HEK293T (cell line): ENCODE measurements around the gene DUSP22.
A peak's percentile ranks its signal among the peaks of the same experiment; 100 is the strongest.

ENCODE experiments used
- CTCF ChIA-PET: fragments of 350-600 bp; formaldehyde crosslinking; extraction: SDS; loops from one replicate; lab custom pipeline; 2021; ENCODE audit warnings: antibody characterized with exemption, inconsistent platforms; lab: Yijun Ruan, JAX
- POLR2A ChIA-PET: fragments of 350-600 bp; formaldehyde crosslinking; extraction: SDS; loops from one replicate; lab custom pipeline; 2020; ENCODE audit warnings: antibody characterized with exemption, inconsistent platforms; lab: Yijun Ruan, JAX
- DNase-seq: peaks from one replicate; pipeline ENCODE4 v3.0.0; 2012; ENCODE audit warnings: mixed read lengths; ENCODE audit errors: extremely low spot score
- ARNT ChIP-seq: fragments of 450-650 bp; IDR thresholded peaks from 2 replicates; pipeline ENCODE4 v1.6.1; 2017; ENCODE audit warnings: mild to moderate bottlenecking
- BHLHE40 ChIP-seq: fragments of 450-650 bp; IDR thresholded peaks from 2 replicates; pipeline ENCODE4 v1.6.1; 2016; ENCODE audit warnings: mild to moderate bottlenecking, moderate library complexity, borderline replicate concordance
- CTBP1 ChIP-seq: fragments of 450-650 bp; IDR thresholded peaks from 2 replicates; pipeline ENCODE4 v1.6.1; 2016; ENCODE audit warnings: borderline replicate concordance
- ELF4 ChIP-seq: fragments of 450-650 bp; IDR thresholded peaks from 2 replicates; pipeline ENCODE4 v1.6.1; 2017; ENCODE audit warnings: antibody characterized with exemption
- FOXA1 ChIP-seq: fragments of 450-650 bp; IDR thresholded peaks from 2 replicates; pipeline ENCODE4 v1.6.1; 2016; ENCODE audit warnings: mild to moderate bottlenecking
- FOXK2 ChIP-seq: fragments of 450-650 bp; IDR thresholded peaks from 2 replicates; pipeline ENCODE4 v1.6.1; 2016; ENCODE audit warnings: mild to moderate bottlenecking
- FOXM1 ChIP-seq: fragments of 450-650 bp; IDR thresholded peaks from 2 replicates; pipeline ENCODE4 v1.6.1; 2017; ENCODE audit warnings: mild to moderate bottlenecking, borderline replicate concordance
- HDGF ChIP-seq: fragments of 450-650 bp; IDR thresholded peaks from 2 replicates; pipeline ENCODE4 v1.6.1; 2017; ENCODE audit warnings: antibody characterized with exemption, borderline replicate concordance
- L3MBTL2 ChIP-seq: fragments of 450-650 bp; conservative IDR thresholded peaks from 2 replicates; pipeline ENCODE4 v1.6.1; 2016; ENCODE audit warnings: mild to moderate bottlenecking
- LEF1 ChIP-seq: fragments of 450-650 bp; IDR thresholded peaks from 2 replicates; pipeline ENCODE4 v1.6.1; 2017; ENCODE audit warnings: mild to moderate bottlenecking, borderline replicate concordance
- NFRKB ChIP-seq: fragments of 450-650 bp; IDR thresholded peaks from 2 replicates; pipeline ENCODE4 v1.6.1; 2016; ENCODE audit warnings: mild to moderate bottlenecking, moderate library complexity
- PKNOX1 ChIP-seq: fragments of 450-650 bp; IDR thresholded peaks from 2 replicates; pipeline ENCODE4 v1.6.1; 2016
- SP1 ChIP-seq: fragments of 450-650 bp; IDR thresholded peaks from 2 replicates; pipeline ENCODE4 v1.6.1; 2017
- SUZ12 ChIP-seq: fragments of 450-650 bp; IDR thresholded peaks from 2 replicates; pipeline ENCODE4 v1.6.1; 2016; ENCODE audit warnings: mild to moderate bottlenecking
- TARDBP ChIP-seq: fragments of 450-650 bp; IDR thresholded peaks from 2 replicates; pipeline ENCODE4 v1.6.1; 2016
- ZNF384 ChIP-seq: fragments of 450-650 bp; IDR thresholded peaks from 2 replicates; pipeline ENCODE4 v1.6.1; 2016

The DUSP22 gene

GRCh38 chr6:303948-304558 is 11.8 kb downstream of the DUSP22 start:
- TF ChIP-seq ARNT (no peak), FOXA1 (no peak), ELF4 (no peak), HDGF (no peak), BHLHE40 (no peak), L3MBTL2 (no peak), SUZ12 (no peak), ZNF384 (no peak), CTBP1 (no peak), FOXM1 (no peak), NFRKB (no peak), LEF1 (no peak), TARDBP (no peak), PKNOX1 (no peak), SP1 (no peak), FOXK2 (no peak)
- ChIA-PET POLR2A (no interaction called here), CTCF (no interaction called here)
- peak; percentile 35 for DNase-seq

- TF ChIP-seq ZNF384 (no peak), ELF4 (no peak), L3MBTL2 (no peak), TARDBP (no peak), SUZ12 (no peak), LEF1 (no peak), FOXM1 (no peak), HDGF (no peak), CTBP1 (no peak), FOXA1 (no peak), FOXK2 (no peak), NFRKB (no peak), ARNT (no peak), BHLHE40 (no peak), PKNOX1 (no peak)
- CTCF ChIA-PET, result no interaction called here
- no peak for DNase-seq
- POLR2A ChIA-PET, result no interaction called here
These were observed 12.6 kb downstream of the DUSP22 start for GRCh38 chr6:304833-305370.

GRCh38 chr6:305371-306206 is 13.3 kb downstream of the DUSP22 start:
- no peak for TF ChIP-seq NFRKB
- TF ChIP-seq SP1, result no peak
- CTCF ChIA-PET, result no interaction called here
- POLR2A ChIA-PET, result no interaction called here
- no peak for DNase-seq

- no peak for DNase-seq
- ChIA-PET POLR2A (no interaction called here), CTCF (no interaction called here)
- no peak for TF ChIP-seq LEF1
- TF ChIP-seq SP1, result no peak
- no peak for TF ChIP-seq ZNF384
- no peak for TF ChIP-seq FOXA1
- no peak for TF ChIP-seq PKNOX1
- TF ChIP-seq L3MBTL2, result no peak
These were observed 14.4 kb downstream of the DUSP22 start for GRCh38 chr6:306641-307061.

GRCh38 chr6:307065-307814 is 15.0 kb downstream of the DUSP22 start:
- ChIA-PET CTCF (no interaction called here), POLR2A (no interaction called here)
- no peak for TF ChIP-seq FOXA1
- TF ChIP-seq LEF1, result no peak
- no peak for TF ChIP-seq ELF4
- TF ChIP-seq SP1, result no peak
- TF ChIP-seq FOXM1, result no peak
- no peak for TF ChIP-seq BHLHE40
- no peak for TF ChIP-seq HDGF
- TF ChIP-seq SUZ12, result no peak
- no peak for DNase-seq

- TF ChIP-seq FOXK2, result no peak
- no peak for TF ChIP-seq ELF4
- TF ChIP-seq TARDBP, result no peak
- TF ChIP-seq ZNF384, result no peak
- TF ChIP-seq L3MBTL2, result no peak
- TF ChIP-seq LEF1, result no peak
- POLR2A ChIA-PET, result no interaction called here
- no peak for DNase-seq
- CTCF ChIA-PET, result no interaction called here
These were observed 15.6 kb downstream of the DUSP22 start for GRCh38 chr6:307874-308273.
